Dermis microvascular lymphatic vessel endothelial cell (primary cell): ENCODE results near the gene CIDEC. TPM values are rescaled to one million over a fixed set of nuclear protein-coding genes. Genes with fewer than 3 reads are reported as not detected.

Experiments
- DNase-seq, 2 donors: peaks; one replicate each; pipeline versions ENCODE4 v3.0.0 to v3.0.0-alpha.2; 2010; ENCODE audit warnings: low read depth in 2 of 2
- total RNA-seq: library from RNA; depleted of rRNA; stranded (reverse); fragments of >200 nt; gene quantifications from 2 replicates; pipeline ENCODE4 v1.2.1, GENCODE V29; 2014

The CIDEC gene
- total RNA-seq, 1 donor from 2014 or later, result not detected

DNA sequence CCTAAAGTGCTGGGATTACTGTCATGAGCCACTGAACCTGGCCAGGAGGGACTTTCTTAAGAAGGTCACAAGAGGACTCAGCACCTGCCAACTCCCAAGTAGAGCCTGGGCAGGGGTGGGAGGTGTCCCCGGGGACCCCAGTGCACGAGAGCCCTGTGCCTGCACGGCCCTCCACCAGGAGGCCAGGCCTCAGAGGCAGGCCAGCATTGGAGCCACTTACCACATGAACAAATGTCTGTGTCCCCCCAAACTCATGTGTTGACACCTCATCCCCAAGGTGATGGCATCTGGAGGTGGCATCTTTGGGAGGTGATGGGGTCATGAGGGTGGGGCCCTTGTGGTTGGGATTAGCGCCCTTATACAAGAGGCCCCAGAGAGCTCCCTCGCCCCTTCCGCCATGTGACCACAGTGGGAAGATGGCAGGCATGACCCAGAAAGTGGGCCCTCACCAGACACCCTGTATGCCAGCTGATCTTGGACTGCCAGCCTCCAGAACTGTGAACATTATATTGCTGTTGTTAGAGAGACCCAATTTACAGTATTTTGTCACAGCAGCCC is 33.0 kb downstream of the CIDEC start:
- DNase-seq, result no peak

DNA sequence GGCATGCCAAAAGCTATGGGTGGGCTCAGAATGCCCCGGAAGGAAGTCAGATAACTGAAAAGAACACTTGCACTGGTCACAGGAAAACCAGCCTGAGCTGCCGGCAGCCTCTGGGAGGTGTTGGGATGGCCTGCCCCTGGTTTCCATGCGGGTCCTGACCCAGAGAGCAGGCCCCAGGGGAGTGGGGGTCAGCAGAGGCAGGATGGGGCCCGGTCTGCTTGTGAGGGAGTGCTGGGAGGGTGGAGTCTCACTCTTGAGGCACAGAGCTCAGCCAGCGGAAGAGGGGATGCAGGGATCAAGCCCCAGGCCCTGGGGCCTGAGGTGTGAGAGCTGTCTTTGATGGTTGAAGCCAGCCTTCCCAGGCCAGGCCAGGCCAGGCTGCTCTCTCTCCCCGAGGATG is 33.8 kb downstream of the CIDEC start:
- no peak for DNase-seq

DNA sequence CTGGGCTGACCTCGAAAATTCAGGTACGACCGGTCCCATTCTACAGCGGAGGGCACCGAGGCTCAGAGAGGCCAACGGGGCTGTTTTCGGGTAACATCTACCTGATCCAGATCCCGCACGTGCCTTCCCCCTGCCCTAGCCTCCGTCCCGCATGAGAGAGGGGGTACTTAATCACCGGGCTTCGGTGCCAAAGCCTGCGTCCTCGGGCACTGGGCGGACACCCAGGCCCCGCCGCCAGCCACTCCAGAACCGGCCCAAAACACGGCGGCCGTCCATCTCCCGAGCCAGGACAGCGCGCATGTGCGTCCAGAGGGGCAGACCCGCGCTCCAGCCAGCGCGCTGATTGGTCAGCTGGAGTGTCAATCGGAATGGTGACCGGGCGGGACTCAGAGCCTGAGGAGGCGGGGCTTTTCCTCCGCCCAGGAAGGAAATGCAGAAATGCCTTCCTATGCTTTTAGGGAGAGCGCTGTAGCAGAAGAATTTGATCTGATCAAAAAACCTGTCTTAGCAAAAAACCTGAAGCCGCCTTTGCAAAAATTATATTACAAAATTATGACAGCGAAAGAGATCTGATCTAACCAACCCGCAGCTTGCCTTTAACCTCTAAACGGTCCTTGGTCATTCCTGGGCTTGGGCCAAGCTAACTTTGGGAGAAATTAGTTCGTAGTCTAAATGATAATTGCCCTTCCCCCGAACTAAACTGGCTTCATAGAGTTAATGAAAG is 36.2 kb downstream of the CIDEC start, which contains the start of gene RPUSD3:
RPUSD3 (minus strand) TSS at position 294 of the 724 bp plus-strand sequence; CDS start at position 276, 18 bp downstream.
- DNase-seq, result peak; percentile 91 to 94

DNA sequence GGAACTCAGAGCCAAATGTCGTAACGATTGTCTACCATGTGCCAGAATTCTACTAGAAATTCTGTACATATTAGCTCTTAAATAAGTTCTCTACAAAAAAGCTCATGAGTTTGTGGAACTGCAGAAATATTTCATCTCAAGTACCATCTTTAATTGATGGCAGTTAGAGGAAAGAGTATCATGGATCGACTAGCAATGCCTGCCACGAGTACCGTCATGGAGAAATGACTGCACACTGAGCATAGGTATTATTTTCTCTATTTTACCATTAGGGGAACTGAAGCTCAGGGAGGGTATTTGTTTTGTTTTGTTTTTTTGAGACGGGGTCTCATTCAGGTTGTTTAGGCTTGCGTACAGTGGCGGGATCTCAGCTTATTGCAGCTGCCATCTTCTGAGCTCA is 39.0 kb downstream of the CIDEC start:
- DNase-seq, result no peak

DNA sequence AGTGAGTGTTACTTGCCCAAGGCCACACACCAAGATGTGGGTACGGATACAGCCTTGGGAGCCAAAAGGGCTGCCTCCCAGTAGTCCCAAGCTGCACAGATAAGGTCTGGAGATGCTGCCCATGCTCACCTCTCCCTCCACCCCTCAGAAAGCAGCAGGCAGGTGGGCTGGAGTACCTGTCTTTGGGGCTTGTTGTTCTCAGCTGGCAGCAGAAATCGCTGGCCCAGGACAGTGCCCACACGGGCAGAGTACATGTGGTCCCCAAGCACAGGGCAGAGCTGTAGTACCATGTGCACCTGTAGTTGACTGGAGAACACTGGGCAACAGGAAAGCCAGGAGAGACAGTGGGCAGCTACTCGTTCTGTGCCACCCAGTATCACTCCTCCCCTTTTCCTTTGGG is 41.2 kb downstream of the CIDEC start:
- DNase-seq, result no peak

DNA sequence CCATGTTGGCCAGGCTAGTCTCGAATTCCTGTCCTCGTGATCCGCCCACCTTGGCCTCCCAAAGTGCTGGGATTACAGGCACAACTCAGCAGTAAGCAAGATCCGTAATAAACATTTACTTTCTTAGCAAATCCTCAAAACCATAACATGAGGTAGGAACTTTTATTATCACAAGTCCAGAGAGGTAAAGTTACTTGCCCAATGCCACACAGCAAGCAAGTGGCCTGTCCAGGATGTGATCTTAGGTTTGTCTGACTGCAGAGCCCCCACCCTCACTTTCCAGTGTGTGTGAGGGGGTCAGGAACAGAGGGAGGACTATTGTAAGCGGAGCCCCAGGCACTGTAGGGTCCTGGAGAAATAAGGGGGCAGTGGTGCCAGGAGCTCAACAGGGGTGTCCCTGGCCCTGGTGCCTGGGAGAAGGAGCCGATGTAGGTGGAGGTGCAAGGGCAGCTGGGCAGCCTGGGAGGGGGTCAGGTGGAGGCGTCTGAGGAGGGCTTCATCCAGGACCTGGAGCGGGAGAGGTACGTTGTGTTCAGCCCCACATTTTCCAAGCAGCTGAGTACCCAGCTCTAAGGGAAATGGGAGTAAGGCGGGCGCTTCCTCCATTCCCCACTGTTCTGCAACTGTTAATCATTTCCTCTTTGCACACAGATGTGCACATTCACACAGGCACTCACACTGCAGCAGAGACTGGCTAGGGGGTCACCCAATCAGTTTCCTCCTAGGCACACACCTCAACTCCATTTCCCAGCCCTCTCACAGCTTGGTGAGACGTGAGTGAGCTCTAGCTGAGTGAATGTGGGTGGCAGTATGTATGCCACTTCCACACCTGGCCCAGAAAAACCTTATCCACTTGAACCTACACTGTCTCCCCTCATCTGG is 42.1 kb downstream of the CIDEC start:
- peak; percentile 61 to 84 for DNase-seq

DNA sequence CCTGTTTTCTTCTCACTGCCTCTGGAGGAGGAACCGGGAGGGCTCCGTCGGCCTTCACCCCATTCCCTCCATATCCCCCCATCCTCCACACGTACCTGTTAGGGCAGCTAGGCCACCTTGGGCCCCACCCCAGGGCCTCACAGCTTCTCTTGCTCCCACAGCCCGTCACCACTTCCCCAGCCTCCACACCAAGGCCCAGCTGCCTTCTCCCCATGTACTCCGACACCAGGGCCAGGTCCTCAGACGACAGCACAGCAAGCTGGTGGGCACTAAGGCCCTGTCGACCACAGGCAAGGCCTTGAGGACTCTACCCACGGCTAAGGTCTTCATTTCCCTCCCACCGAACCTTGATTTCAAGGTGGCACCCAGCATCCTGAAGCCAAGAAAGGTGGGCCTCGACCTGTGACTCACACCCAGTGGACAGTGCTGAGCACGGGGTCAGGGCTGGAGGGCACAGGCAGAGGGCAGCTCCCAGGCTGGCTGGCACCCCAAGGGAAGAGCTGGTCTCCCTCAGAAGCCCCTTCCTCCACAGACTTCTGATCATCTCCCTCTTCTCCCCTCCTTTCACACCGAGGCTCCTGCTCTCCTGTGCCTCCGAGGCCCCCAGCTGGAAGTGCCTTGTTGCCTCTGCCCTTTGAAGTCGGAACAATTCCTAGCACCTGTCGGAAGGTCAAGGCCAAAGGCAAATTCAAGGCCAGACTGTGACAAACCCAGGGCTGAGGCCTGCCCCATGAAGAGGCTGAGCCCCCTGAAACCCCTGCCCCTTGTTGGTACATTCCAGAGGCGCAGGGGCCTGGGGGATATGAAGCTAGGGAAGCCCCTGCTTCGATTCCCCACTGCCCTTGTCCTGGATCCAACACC is 45.3 kb downstream of the CIDEC start:
- no peak for DNase-seq

DNA sequence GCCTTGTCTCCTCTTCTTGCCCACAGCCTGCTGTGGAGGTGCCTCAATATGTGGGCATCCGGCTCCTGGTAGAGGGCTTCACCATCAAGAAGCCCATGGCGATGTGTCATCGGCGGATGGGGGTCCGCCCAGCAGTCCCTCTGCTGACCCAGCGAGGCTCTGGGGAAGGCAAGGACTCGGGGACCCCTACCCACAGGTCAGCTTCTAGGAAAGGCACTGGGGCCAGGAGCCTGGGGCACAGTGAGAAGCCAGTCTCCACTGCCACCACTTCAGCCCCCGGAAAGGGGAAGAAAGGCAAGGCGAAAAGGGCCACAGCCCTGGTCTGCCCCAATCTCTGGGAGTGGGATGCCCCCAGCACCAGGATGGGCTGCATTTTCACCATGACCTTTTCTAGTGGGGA is 47.0 kb downstream of the CIDEC start:
- DNase-seq, result no peak

DNA sequence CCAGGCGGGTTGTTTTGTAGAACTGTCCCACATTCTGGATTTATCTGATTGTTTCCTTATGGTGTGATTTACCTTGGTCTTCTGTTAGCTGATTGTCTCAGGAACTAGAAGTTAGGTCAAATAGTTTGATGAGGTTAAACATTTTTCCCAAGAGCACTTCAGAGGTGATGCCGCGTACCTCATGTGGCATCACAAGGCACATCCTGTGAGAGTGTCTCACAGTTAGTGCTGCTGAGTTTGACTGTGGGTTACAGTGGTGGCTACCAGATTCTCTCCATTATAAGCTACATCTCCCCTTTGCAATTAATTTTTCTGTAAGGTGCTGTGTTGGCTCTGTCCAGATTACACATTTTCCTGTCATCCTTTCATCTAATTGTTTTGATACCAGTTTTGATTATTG is 48.8 kb downstream of the CIDEC start:
- DNase-seq, result no peak

DNA sequence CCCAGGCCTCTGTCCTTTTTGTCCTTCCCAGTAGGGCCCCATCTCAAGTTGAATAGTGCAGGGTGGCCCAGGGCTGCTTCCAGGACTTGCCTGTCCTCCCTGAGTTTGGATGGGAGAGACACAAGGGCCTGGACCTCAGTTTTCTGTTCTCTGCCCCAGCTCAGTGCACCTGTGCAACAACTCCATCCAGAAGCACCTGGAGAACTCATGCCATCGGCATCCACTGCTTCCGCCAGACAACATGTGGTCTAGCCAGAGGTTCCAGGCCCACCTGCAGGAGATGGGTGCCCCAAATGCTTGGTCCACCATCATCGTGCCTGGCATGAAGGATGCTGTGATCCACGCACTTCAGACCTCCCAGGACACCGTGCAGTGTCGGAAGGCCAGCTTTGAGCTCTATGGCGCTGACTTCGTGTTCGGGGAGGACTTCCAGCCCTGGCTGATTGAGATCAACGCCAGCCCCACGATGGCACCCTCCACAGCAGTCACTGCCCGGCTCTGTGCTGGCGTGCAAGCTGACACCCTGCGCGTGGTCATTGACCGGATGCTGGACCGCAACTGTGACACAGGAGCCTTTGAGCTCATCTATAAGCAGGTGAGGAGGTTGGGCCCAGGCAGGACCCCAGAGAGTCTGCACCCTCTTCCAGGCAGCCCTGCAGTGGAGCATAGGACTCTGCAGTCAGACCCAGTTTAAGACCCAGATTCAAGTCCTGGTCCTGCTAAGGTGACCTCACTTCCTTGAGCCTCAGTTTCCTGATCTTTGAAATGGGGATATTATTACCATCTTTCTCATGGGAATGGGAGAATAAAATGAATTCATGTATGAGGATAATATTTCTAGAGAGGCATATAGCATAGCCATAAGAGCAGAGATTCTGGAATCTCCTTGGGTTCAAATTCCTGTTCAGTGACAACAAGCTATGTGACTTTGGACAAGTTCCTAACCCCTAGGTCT is 51.0 kb downstream of the CIDEC start:
- DNase-seq, result no peak

DNA sequence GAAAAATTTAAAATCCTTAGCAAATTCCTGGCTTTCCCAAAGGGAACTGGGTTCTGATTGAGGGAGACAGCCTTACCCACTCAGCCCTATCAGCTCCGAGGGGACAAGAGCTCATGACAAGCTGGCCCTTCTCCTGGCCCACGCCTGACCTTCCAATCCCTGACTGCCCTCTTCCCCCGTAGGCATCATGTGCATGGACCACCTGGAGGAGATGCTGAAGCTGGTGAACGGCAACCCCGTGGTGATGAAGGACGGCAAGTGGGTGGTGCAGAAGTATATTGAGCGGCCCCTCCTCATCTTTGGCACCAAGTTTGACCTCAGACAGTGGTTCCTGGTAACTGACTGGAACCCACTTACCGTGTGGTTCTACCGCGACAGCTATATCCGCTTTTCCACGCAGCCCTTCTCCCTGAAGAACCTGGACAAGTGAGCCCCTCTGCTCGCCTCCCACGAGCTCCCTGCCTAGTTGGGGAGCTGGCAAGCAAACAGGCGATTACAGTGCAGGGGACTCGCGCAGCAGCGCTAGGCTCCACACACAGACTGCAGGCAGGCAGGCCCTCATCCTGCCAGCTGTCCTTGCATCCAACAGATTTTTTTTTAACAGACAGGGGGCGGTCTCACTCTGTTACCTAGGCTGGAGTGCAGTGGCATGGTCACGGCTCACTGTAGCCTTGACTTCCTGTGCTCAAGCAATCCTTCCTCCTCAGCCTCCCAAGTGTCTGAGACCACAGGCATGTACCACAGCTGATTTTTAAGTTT is 53.1 kb downstream of the CIDEC start:
- DNase-seq, result peak in 1 of 2 donors; percentile 21

DNA sequence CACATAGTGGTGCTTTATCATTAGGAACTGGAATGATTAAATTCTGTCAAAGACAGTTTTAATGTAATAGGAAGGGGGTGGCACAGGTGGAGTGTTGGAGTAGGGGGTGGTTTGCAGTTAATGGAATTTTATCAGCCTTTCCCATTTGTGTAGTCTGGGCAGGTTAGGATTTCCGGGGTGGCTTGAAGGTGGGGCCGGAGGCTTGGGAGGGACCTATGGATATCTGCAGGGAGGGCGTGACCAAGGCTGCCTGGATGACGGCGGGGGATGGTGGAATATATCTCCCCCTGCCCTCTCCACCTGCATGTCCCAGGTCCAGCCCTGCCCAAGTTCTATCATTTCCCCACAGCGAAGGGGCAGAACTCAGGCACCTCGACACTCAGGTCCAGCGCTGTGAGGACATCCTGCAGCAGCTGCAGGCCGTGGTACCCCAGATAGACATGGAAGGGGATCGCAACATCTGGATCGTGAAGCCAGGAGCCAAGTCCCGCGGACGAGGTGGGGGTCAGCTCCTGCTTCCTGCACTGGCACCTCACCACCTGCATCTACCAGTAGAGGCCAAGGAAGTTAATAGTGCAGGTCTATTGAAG is 54.5 kb downstream of the CIDEC start:
- no peak for DNase-seq

DNA sequence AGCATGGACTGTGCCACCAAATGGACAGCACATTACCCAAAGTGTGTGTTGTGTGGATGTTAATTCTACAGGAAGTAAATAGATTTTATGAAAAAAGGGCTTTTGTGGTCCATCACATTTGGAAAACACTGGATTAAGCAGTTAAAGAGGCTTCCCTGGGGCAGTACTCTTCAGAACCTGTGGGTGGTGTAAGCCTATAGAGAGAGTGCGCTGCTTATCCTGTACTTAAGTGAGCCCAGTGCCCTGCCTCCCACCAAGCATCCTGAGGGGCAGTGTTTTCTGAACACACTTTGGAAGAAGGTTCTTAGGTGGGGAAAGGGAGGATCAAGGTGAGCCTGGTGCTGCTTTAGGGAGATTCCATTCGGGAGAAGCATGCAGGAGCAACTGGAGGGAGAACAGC is 59.1 kb downstream of the CIDEC start:
- DNase-seq, result peak in 1 of 2 donors; percentile 23

DNA sequence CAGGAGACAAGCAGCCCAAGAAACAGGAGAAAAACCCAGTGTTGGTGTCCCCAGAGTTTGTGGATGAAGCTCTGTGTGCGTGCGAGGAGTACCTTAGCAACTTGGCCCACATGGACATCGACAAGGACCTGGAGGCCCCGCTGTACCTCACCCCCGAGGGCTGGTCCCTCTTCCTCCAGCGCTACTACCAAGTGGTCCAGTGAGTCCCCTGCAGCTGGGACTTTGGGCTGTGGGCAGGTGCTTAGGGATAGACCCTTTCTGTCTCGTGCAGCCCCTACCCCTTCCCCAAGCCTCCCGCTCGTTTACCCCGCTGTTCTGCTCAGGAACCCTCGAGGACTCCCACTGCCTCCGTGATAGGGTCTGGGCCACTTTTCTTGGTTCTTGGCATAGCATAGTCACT is 59.5 kb downstream of the CIDEC start:
- no peak for DNase-seq

DNA sequence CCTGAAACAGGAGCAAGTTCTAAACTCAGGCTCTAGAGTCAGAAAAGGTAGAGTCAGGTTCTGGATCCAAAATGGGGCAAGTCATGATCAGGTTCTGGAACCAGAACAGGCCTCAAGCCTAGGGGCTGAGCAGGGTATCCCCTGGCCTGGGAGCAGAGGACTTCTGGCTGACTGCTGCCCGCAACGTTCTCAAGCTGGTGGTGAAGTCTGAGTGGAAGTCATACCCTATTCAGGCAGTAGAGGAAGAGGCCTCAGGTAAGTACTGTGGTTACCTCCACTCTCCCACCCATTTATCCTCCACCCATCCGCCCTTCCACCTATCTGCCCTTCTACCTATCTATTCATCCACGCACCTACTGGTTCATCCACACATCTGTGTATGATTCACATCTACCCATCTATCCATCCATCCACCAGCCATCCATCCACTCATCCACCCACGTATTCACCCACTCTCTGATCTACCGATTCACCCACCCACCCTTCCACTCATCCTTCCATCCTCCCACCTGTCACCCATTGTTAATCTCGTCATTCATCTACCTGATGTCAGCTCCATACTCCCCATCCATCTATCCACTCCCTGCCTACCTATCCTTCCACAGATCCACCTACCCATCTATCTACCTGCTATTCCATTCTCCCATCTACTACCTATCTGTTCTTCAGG is 61.3 kb downstream of the CIDEC start:
- DNase-seq, result no peak

DNA sequence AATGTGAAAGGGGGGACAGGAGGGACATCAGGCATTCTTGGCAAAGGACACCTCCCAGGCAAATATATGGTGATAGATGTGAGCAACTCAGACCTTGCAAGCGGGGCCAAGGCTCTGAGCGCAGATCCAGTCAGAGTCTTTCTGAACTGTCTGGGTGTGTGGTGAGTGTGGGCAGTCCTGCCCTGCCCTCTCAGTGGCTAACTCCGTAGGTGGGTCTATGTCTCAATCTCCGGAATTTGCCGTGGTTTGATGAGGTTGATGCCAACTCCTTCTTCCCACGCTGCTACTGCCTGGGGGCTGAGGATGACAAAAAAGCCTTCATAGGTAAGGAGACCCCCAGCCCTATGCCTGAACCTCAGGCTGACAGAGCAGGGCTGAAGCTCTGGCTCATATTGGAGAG is 62.6 kb downstream of the CIDEC start:
- no peak for DNase-seq
